GM12864 (cell line): Measurements from ENCODE around the gene PCMT1.

ENCODE experiments used
- DNase-seq: peaks from one replicate; pipeline ENCODE4 v3.0.0-alpha.2; 2011; ENCODE audit warnings: low read depth
- H3K4me3 ChIP-seq: 2 replicates; pipeline ENCODE4 v1.5.1; 2011; ENCODE audit warnings: mild to moderate bottlenecking, low read depth, low read length, control low read depth
- CTCF ChIP-seq: IDR thresholded peaks from 2 replicates; pipeline ENCODE4 v1.5.1; 2011; ENCODE audit warnings: low read depth, mild to moderate bottlenecking, moderate library complexity, low read length, control low read depth, inconsistent platforms; ENCODE audit errors: missing control alignments

The PCMT1 gene

GRCh38 chr6:149854532-149854931, 105.0 kb downstream of the PCMT1 start:
- no peak for DNase-seq
- no peak overlapping the region for H3K4me3 ChIP-seq
- TF ChIP-seq CTCF: no peak

- H3K4me3 ChIP-seq: no peak overlapping the region
- DNase-seq: no peak
- TF ChIP-seq CTCF: no peak
Measured at GRCh38 chr6:149855040-149855654, 105.6 kb downstream of the PCMT1 start.

GRCh38 chr6:149855741-149856140, 106.2 kb downstream of the PCMT1 start:
- no peak overlapping the region for H3K4me3 ChIP-seq
- no peak for DNase-seq
- no peak for TF ChIP-seq CTCF

- DNase-seq: no peak
- H3K4me3 ChIP-seq: no peak overlapping the region
- no peak for TF ChIP-seq CTCF
Measured at GRCh38 chr6:149856256-149856994, 106.9 kb downstream of the PCMT1 start.

GRCh38 chr6:149857541-149857940, 108.0 kb downstream of the PCMT1 start:
- TF ChIP-seq CTCF: no peak
- no peak for DNase-seq
- no peak overlapping the region for H3K4me3 ChIP-seq

GRCh38 chr6:149859368-149859767, 109.8 kb downstream of the PCMT1 start:
- no peak for DNase-seq
- TF ChIP-seq CTCF: no peak
- H3K4me3 ChIP-seq: no peak overlapping the region

GRCh38 chr6:149859938-149860337, 110.4 kb downstream of the PCMT1 start:
- no peak for TF ChIP-seq CTCF
- H3K4me3 ChIP-seq: no peak overlapping the region
- no peak for DNase-seq
